ENCODE results near the gene FAM83G.

- TF ChIP-seq POLR2A (IDR thresholded peaks at IDR 0.05) (no peak), CTCF (IDR thresholded peaks at IDR 0.05) (no peak), EP300 (IDR thresholded peaks at IDR 0.05) (no peak)
Measured at GRCh38 chr17:19019041-19019941, 14.7 kb upstream of the FAM83G start.

Measured in ovary (tissue), 3 donors.